WTC11 (cell line): ENCODE data around the gene CDX1.

Experiments used
- ATF6 ChIP-seq: sonication (generic); formaldehyde crosslinking; IDR thresholded peaks from 2 replicates; pipeline ENCODE4 v1.8.1; 2023; ENCODE audit warnings: mild to moderate bottlenecking, missing genetic modification reagents
- E2F4 ChIP-seq: sonication (generic); formaldehyde crosslinking; IDR thresholded peaks from 2 replicates; pipeline ENCODE4 v1.8.1; 2022; ENCODE audit warnings: low read depth, mild to moderate bottlenecking, moderate library complexity, missing genetic modification reagents, borderline replicate concordance
- FOXP1 ChIP-seq: sonication (generic); formaldehyde crosslinking; IDR thresholded peaks from 2 replicates; pipeline ENCODE4 v1.8.0; 2022; ENCODE audit warnings: missing genetic modification reagents, mild to moderate bottlenecking, moderate library complexity, borderline replicate concordance
- STAT6 ChIP-seq: sonication (generic); formaldehyde crosslinking; conservative IDR thresholded peaks from 2 replicates; pipeline ENCODE4 v1.8.1; 2023; ENCODE audit warnings: mild to moderate bottlenecking, low read depth, missing genetic modification reagents, moderate library complexity

GRCh38 chr5:150186897-150187296 is 20.3 kb downstream of the CDX1 start:
- TF ChIP-seq ATF6 (CRISPR knock-in tag) (no peak), E2F4 (no peak), STAT6 (CRISPR knock-in tag) (no peak), FOXP1 (CRISPR knock-in tag) (no peak)
